Measurements from ENCODE around the gene FTCDNL1. TPM values are rescaled to one million over a fixed set of nuclear protein-coding genes. Genes with fewer than 3 reads are reported as not detected.

FTCDNL1 gene
- polyA plus RNA-seq, 1 of the 3 experiments (the other 2 are of a cell fraction), result not detected

- no peak overlapping the region for H3K4me2 ChIP-seq
- peaks cover 29% of the 10 kb centered on the region; the same call in 1 of the 2 replicates for H3K27me3 ChIP-seq (ENCODE audit: insufficient read depth)
- H3K36me3 ChIP-seq (replicated peaks in 1 of 2; ENCODE audit: control insufficient read depth in 1 of 2, insufficient read depth in 2 of 2, low read length in 1 of 2), result no peaks in the 10 kb centered on the region
- no peaks in the 10 kb centered on the region for H3K79me2 ChIP-seq (ENCODE audit: insufficient read depth)
- H3K9ac ChIP-seq, result no peak overlapping the region
- 10% methylated on average over 5 of the region's 5 CpGs for WGBS (ENCODE audit: low lambda C conversion rate)
- no peaks in the 10 kb centered on the region for H3K9me3 ChIP-seq
- no peak overlapping the region for H2AFZ ChIP-seq (ENCODE audit: low read depth)
- H3K4me1 ChIP-seq (ENCODE audit: control insufficient read depth in 1 of 2, insufficient read depth in 2 of 2, low read depth in 1 of 2, low read length in 1 of 2), result peaks cover 0 to 13% of the 10 kb centered on the region in 2 experiments; a peak in 1 of 4 replicates
- H3K4me3 ChIP-seq (ENCODE audit: low read depth in 2 of 2, low read length in 1 of 2), result peak overlapping the region in 1 of 2 experiments; percentile 46; a peak in 1 of 4 replicates
- H4K20me1 ChIP-seq (ENCODE audit: insufficient read depth), result no peaks in the 10 kb centered on the region
- TF ChIP-seq EP300 (IDR thresholded peaks at IDR 0.05; ENCODE audit: borderline replicate concordance in 1 of 2, low read depth in 1 of 2, low read length in 1 of 2) (no peak), FOXJ3 (CRISPR knock-in tag; IDR thresholded peaks at IDR 0.05) (no peak), REST (IDR thresholded peaks at IDR 0.05; ENCODE audit: low read depth, low read length) (no peak)
- no peaks in the 10 kb centered on the region for H3F3A ChIP-seq (replicated peaks; ENCODE audit: insufficient read depth)
- DNase-seq, result no peak
- H3K27ac ChIP-seq (ENCODE audit: low read depth in 2 of 2, low read length in 1 of 2), result no peak overlapping the region
- ChIA-PET POLR2A (no interaction called here), CTCF (interaction anchor here (0.6 to 6.3 kb wide), 37 partner anchors 11 to 1441 kb away, joined by 3 to 88 read pairs (median 4); partner anchors contain the start of gene FTCDNL1)
- no peaks in the 10 kb centered on the region for H3K9me2 ChIP-seq
Measured at GRCh38 chr2:199740111-199740428, 110.9 kb downstream of the FTCDNL1 start.

- H3K4me3 ChIP-seq (ENCODE audit: low read depth in 2 of 2, low read length in 1 of 2), result peak overlapping the region in 1 of 2 experiments; percentile 46; a peak in 1 of 4 replicates
- DNase-seq, result peak; percentile 56
- WGBS (ENCODE audit: low lambda C conversion rate), result 27% methylated on average over 15 of the region's 15 CpGs
- ChIA-PET CTCF (interaction anchor here (0.6 to 6.3 kb wide), 42 partner anchors 10 to 1441 kb away, joined by 3 to 88 read pairs (median 4); partner anchors contain the start of gene FTCDNL1), POLR2A (no interaction called here)
- H2AFZ ChIP-seq (ENCODE audit: low read depth), result no peak overlapping the region
- no peaks in the 10 kb centered on the region for H3F3A ChIP-seq (replicated peaks; ENCODE audit: insufficient read depth)
- no peaks in the 10 kb centered on the region for H3K9me2 ChIP-seq
- TF ChIP-seq RAD21 (IDR thresholded peaks at IDR 0.05; ENCODE audit: low read length), result peak; percentile 82
- no peak for TF ChIP-seq ZBTB33 (IDR thresholded peaks at IDR 0.05; ENCODE audit: borderline replicate concordance, low read depth)
- TF ChIP-seq FOXM1 (IDR thresholded peaks at IDR 0.05; ENCODE audit: low read depth), result no peak
- no peak for TF ChIP-seq FOSL2 (IDR thresholded peaks at IDR 0.05; ENCODE audit: borderline replicate concordance, low read depth)
- no peak for TF ChIP-seq RXRA (IDR thresholded peaks at IDR 0.05; ENCODE audit: borderline replicate concordance, low read depth)
- peak; percentile 97 for TF ChIP-seq CTCF (IDR thresholded peaks at IDR 0.05)
- no peak for TF ChIP-seq EZH2phosphoT487 (IDR thresholded peaks at IDR 0.05; ENCODE audit: borderline replicate concordance, low read depth)
- peak; percentile 56 for TF ChIP-seq SMC3 (IDR thresholded peaks at IDR 0.05; ENCODE audit: low read depth, low read length)
- TF ChIP-seq RFX5 (IDR thresholded peaks at IDR 0.05; ENCODE audit: low read length), result no peak
- no peaks in the 10 kb centered on the region for H3K79me2 ChIP-seq (ENCODE audit: insufficient read depth)
- no peaks in the 10 kb centered on the region for H3K9me3 ChIP-seq
- no peak overlapping the region for H3K27ac ChIP-seq (ENCODE audit: low read depth in 2 of 2, low read length in 1 of 2)
- no peaks in the 10 kb centered on the region for H3K36me3 ChIP-seq (replicated peaks in 1 of 2; ENCODE audit: control insufficient read depth in 1 of 2, insufficient read depth in 2 of 2, low read length in 1 of 2)
- no peaks in the 10 kb centered on the region for H4K20me1 ChIP-seq (ENCODE audit: insufficient read depth)
- H3K9ac ChIP-seq, result no peak overlapping the region
- H3K4me1 ChIP-seq (ENCODE audit: control insufficient read depth in 1 of 2, insufficient read depth in 2 of 2, low read depth in 1 of 2, low read length in 1 of 2), result peaks cover 0 to 13% of the 10 kb centered on the region in 2 experiments; a peak in 1 of 4 replicates
- no peak overlapping the region for H3K4me2 ChIP-seq
- H3K27me3 ChIP-seq (ENCODE audit: insufficient read depth), result peaks cover 24% of the 10 kb centered on the region; the same call in 1 of the 2 replicates
Measured at GRCh38 chr2:199739413-199740110, 111.4 kb downstream of the FTCDNL1 start.

Data from SK-N-SH (cell line).